Stimulated activated CD8-positive, alpha-beta memory T cell treated with anti-CD3 and anti-CD28 coated beads, Interleukin-4, amount 100 ng/mL, for 4 hours (primary cell): ENCODE results near the gene DRC7.
"Not testable (repeated sequence)": the region's sequence is repeated elsewhere in the genome, so short reads cannot be mapped to it uniquely, and the experiment has no call there.

ENCODE experiments used
- DNase-seq, 2 donors: peaks; one replicate each; pipeline ENCODE4 v3.0.0-alpha.2; 2020; ENCODE audit warnings: low read depth in 2 of 2, low spot score in 1 of 2

DRC7 gene

DNA sequence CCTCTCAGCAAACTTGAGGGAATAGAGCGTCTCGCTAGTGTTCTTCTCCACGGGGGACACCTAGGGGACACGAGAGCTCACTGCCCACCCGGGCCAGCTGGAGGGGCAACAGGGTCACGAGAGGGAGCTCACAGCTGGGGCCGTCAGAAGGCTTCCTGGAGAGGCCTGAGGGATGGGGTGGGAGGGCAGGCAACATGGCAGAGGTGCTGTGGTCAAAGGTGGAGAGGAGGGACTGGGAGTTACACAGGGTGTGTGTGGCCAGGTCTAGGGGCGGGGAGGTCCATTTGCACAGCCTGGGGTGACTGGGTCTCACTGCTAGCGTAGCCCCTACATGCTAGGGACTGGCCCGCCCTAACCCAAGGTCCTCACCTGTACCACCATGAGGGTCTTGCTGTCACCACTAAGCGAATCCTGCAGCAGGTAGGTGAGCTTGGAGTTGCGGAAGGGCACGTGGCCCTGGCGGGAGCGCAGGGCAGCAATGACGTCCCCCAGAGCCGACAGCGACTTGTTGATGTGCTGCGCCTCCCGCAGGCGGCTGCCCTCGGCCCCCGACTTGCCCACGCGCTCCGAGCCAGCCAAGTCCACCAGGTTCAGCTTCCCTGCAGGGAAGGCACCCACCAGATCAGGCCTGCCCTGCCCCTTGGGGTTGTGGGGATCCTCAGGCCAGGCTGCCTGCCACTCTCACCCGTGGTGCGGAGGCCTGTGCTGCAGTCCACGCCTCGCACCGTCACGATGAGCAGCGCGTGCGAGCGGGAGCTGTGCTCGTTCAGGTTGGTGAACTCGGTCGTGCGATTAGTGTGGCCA is 66.0 kb downstream of the DRC7 start:
- no peak for DNase-seq

DNA sequence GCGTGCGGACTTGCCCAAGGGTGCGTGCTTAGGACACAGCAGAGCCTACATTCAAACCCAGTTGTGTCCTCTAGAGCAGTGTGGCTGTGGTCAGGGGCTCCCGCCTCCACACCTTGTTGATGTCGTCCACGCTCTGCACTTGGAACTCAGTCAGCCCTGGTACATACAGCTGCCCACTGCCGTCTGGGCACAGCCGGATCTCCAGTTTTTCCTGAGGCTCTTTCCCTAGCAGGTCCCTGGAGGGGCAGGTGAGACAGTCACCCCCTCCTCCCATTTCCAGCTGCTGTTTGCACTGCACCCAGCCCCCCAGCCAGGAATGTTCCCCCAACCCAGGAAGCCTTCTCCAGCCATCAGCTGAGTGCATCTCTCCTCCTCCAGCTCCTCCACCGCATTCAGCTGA is 66.7 kb downstream of the DRC7 start:
- DNase-seq: no peak

GRCh38 chr16:57761957-57762356 is 67.4 kb downstream of the DRC7 start:
- DNase-seq: no peak

- no peak for DNase-seq
Measured at GRCh38 chr16:57762365-57763040, 67.9 kb downstream of the DRC7 start.

- DNase-seq: no peak
Measured at GRCh38 chr16:57763285-57764005, 68.8 kb downstream of the DRC7 start.

DNA sequence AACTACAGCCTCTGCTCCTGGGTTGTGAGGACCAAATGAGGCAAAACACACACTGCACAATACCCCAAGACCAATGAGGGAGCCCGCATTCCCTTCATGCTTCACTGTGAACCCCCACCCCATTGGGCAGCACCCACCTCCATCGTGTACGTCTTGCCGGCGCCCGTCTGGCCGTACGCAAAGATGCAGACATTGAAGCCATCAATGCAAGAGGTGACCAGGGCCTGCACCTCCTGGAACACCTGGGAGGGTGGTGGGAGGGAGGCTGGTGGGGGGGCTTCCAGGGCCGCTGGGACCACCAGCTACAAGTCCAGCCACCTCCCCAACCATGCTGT is 69.4 kb downstream of the DRC7 start:
- no peak for DNase-seq

DNA sequence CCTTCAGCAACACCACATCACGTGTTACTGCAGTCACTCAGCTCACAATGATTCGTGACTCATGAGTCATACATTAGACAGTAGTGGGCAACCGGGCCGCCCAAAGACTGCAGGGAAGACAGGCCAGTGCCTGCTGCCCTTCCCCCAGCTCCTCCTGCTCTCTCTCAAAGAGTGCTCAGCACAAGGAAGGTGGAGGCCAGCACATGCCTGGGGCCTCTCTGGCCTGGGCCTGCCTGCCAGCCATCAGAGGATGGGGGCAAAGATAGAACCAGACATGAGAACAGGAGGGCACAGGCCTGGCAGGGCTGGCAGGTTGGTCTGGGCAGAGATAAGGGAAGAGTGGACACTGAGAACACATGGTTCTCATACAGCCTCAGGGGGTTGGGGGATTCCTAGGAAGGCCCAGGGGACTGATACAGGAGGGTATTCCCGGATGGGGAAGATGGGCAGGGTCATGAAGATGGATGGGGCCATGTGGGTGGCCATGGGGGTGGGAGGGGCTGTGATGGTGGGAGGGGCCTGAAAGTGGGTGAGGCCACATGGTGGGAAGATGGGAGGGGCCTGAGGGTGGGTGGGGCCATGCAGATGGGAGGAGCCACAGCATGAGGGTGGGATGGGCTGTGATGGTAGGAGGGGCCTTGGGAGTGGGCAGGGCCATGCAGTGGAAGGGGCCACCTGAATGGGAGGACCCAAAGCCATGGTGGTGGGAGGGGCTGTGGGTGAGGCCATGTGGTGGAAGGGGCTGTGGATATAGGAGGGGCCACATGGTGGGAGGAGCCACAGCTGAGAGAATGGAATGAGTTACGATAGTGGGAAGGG is 69.9 kb downstream of the DRC7 start:
- DNase-seq: no peak

DNA sequence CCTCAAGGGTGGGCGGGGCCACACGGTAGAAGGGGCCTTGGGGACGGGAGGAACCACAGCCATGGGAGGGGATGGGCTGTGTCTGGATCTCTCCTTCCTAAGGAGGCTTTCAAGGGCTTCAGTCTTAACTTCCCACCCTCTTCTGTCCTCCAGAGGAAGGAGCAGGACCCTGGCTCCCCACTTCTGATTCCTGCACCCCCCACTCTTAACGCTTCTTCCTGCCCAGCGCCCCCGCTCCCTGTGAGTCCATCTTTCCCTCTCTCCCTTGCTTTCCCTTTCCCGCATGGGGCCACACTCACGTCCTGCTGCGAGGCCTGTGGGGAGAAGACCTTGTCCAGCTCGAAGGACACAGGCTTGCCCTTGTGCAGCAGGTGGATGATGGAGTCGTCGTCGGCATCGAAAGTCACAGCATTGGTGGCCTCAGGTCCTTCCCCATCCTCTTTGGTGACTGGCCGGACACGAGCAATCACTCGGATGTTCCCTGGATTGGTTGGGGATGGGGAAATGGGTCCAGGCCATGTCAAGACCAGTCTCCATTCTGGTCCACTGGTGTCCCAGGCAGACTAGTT is 70.6 kb downstream of the DRC7 start:
- no peak for DNase-seq

GRCh38 chr16:57766714-57767348 is 72.2 kb downstream of the DRC7 start:
- no peak for DNase-seq

- DNase-seq: no peak
Measured at GRCh38 chr16:57769541-57770145, 75.0 kb downstream of the DRC7 start.

DNA sequence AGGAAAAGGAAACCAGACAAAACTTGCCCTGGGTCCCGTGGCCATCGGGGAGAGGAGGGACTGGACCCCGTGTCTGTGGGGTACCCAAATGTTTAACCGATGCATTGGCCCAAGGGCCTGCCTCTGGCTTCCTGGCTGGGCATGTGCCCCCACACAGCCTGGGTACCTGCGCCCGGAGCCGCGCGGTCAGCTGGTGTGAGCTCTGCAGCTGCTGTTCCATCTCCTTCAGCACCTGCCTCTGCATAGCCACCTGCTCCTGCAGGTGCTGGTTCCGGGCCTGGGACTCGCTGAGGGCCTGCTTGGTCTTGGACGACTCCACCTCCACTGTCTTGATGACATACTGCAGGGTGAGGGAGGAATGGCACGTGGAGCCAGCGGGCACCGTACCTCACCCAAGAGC is 75.8 kb downstream of the DRC7 start:
- no peak for DNase-seq

GRCh38 chr16:57771141-57771785 is 76.7 kb downstream of the DRC7 start:
- no peak for DNase-seq

DNA sequence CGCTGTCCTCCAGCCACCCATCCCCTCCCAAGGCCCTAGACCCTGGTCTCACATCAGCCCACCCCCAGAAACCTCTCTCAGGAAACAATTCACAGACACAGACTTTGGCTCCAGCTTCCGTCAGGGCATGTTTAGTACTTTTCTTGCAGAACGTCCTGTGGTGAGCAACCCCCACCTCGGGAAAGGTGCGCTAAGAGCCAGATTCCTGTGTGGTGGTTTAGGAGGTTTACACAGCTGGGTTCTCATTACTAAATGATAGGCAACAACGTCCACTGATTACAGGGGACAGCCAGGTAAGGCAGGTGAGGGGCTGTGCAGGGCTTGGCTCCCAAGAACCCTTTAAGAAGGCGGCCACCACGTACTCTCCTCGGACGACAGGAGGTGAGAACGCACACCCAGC is 78.4 kb downstream of the DRC7 start:
- DNase-seq: no peak

DNA sequence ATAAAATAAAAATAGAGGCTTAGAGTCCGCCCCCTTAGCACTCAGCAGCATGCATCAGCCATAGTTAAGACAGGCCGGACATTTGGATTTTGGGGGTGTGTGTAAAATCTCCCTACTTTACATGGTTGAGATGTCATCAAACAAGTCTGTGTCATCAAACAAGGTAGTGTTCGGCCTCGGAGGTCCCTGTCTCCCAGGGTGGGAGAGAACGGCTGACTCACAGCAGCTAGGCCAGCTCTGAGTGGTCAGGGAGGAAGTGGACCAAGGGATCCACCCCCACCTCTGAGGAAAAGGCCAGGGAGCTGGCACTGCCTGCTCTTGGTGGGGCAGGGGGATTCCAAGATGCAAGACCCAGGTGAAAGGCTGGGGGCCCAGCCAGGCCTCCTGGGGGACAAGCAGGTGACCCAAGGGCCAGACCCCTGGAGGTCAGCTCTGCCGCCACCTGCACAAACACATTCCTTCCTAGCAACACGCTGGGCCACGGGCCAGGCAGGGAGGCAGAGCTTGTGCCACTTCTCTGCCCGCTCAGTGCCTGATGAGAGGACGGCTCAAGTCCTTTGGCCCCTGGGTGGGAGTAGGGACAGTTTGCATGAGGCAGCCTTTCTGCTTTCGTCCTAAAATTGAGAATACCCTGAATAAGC is 79.2 kb downstream of the DRC7 start:
- DNase-seq: no peak

GRCh38 chr16:57774705-57775285 is 80.2 kb downstream of the DRC7 start:
- no peak for DNase-seq

DNA sequence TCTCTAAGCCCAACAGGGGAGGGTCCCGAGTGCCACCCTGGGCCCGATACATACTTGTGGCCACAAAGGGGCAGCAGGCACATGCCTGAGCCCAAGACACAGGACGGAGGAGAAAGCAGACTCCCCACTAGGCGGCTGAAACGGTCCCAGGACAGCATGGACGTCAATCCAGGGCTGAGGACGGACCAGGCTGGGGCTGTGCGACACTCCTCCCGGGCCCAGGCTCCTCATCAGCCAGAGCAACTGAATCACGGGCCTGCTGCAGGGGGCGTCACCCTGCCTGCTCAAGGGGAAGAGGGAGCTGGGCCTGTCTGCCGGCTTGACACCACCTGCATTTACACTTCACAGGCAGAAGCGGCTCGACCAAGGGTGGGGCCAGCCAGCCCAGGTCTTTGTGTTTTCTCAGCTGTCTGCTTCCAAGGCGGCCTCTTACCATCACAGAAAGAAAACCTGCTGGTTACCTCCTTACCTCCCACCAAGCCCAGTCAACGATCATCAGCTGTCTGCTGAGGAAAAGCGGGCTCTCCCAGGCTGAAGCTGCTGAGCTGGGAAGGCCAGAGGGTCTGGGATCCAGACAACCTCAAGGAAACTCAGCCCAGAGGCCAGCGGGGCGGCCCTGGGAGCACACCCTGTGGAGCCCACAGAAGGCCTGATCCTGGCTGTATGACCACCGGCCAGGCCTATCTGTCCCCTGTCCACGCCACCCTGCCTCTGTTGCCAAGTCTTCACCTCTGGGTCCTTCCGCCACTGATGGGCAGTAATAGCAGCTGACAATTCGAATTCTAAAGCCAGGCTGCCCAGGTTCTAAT is 81.3 kb downstream of the DRC7 start:
- no peak for DNase-seq

- DNase-seq: no peak
Measured at GRCh38 chr16:57778658-57779057, 84.1 kb downstream of the DRC7 start.

DNA sequence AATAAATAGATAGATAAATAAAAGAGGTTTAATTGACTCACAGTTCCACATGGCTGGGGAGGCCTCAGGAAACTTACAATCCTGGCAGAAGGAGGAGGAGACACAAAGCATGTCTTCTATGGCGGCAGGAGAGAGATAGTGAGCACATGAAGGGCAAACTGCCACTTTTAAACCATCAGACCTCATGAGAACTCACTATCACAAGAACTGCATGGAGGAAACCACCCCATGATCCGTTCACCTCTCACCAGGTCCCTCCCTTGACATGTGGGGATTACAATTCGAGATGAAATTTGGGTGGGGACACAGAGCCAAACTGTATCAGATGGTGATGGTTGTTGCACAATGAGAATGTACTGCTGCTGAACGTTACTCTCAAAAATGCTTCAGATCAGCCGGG is 85.2 kb downstream of the DRC7 start:
- not testable (repeated sequence) for DNase-seq
